ENCODE results near the gene PSD. TPM values are rescaled to one million over a fixed set of nuclear protein-coding genes. Genes with fewer than 3 reads are reported as not detected.

PSD gene
- total RNA-seq, 1 donor, result 0.18 TPM

- TF ChIP-seq CTCF (IDR thresholded peaks at IDR 0.05; ENCODE audit: insufficient read depth, low read length), result no peak
Measured at GRCh38 chr10:102421507-102421756, 2.8 kb upstream of the PSD start.

GRCh38 chr10:102420714-102421506 is 2.3 kb upstream of the PSD start, which contains the start of gene FBXL15:
FBXL15 (plus strand) TSS chr10:102420836; CDS start chr10:102421130, 294 bp downstream.
- DNase-seq (ENCODE audit: low read depth), result peak; percentile 98
- no peak for TF ChIP-seq CTCF (IDR thresholded peaks at IDR 0.05; ENCODE audit: insufficient read depth, low read length)
- peak within 1 kb of the TSS; percentile 94 for H3K4me3 ChIP-seq (ENCODE audit: low read depth, low read length)

More at GRCh38 chr10:102421507-102421756, 2.8 kb upstream of the PSD start:
- H3K4me3 ChIP-seq (ENCODE audit: low read depth, low read length), result peak overlapping the region; percentile 94
- no peak for DNase-seq (ENCODE audit: low read depth)

GRCh38 chr10:102420181-102420713 is 1.7 kb upstream of the PSD start:
- DNase-seq (ENCODE audit: low read depth), result no peak
- peak overlapping the region; percentile 94 for H3K4me3 ChIP-seq (ENCODE audit: low read depth, low read length)
- TF ChIP-seq CTCF (IDR thresholded peaks at IDR 0.05; ENCODE audit: insufficient read depth, low read length), result no peak

GRCh38 chr10:102419269-102420180 is 940 bp upstream of the PSD start:
- no peak for DNase-seq (ENCODE audit: low read depth)
- no peak for TF ChIP-seq CTCF (IDR thresholded peaks at IDR 0.05; ENCODE audit: insufficient read depth, low read length)
- peak overlapping the region; percentile 94 for H3K4me3 ChIP-seq (ENCODE audit: low read depth, low read length)

GRCh38 chr10:102416695-102417094 is 1.9 kb downstream of the PSD start:
- H3K4me3 ChIP-seq (ENCODE audit: low read depth, low read length), result no peak overlapping the region
- TF ChIP-seq CTCF (IDR thresholded peaks at IDR 0.05; ENCODE audit: insufficient read depth, low read length), result no peak
- no peak for DNase-seq (ENCODE audit: low read depth)

GRCh38 chr10:102416283-102416682 is 2.3 kb downstream of the PSD start:
- TF ChIP-seq CTCF (IDR thresholded peaks at IDR 0.05; ENCODE audit: insufficient read depth, low read length), result no peak
- DNase-seq (ENCODE audit: low read depth), result no peak
- H3K4me3 ChIP-seq (ENCODE audit: low read depth, low read length), result no peak overlapping the region
